GM20000 (cell line): ENCODE data around the gene ZNF365.
A peak's percentile ranks its signal among the peaks of the same experiment; 100 is the strongest.

Source experiments
- DNase-seq: peaks from one replicate; pipeline ENCODE4 v3.0.0; 2012; ENCODE audit warnings: low spot score
- CTCF ChIP-seq: IDR thresholded peaks from 2 replicates; pipeline ENCODE4 v1.5.1; 2012; ENCODE audit warnings: mild to moderate bottlenecking, control low read depth; ENCODE audit errors: extremely low read depth, missing control alignments

Gene ZNF365

GRCh38 chr10:62426086-62426485 lies 51.9 kb downstream of the ZNF365 start:
- TF ChIP-seq CTCF, result no peak
- no peak for DNase-seq

- no peak for TF ChIP-seq CTCF
- DNase-seq, result no peak
These were observed 52.4 kb downstream of the ZNF365 start for GRCh38 chr10:62426600-62426999.

GRCh38 chr10:62430881-62431280 lies 56.7 kb downstream of the ZNF365 start:
- DNase-seq, result no peak
- no peak for TF ChIP-seq CTCF

GRCh38 chr10:62433181-62433692 lies 59.1 kb downstream of the ZNF365 start:
- no peak for TF ChIP-seq CTCF
- peak; percentile 42 for DNase-seq

GRCh38 chr10:62433901-62434300 lies 59.7 kb downstream of the ZNF365 start:
- no peak for TF ChIP-seq CTCF
- DNase-seq, result no peak

- DNase-seq, result peak; percentile 51
- TF ChIP-seq CTCF, result peak; percentile 39
These were observed 63.5 kb downstream of the ZNF365 start for GRCh38 chr10:62437696-62438095.

GRCh38 chr10:62442006-62442405 lies 67.8 kb downstream of the ZNF365 start:
- no peak for TF ChIP-seq CTCF
- DNase-seq, result no peak
